GM18873 (cell line): Measurements from ENCODE around the gene TNS3.

Experiments used
- ATAC-seq: cut with Tn5 transposase; IDR thresholded peaks from one replicate; pipeline ENCODE4 v1.9.1; 2021; ENCODE audit warnings: mild to moderate bottlenecking, moderate library complexity, moderate number of reproducible peaks; ENCODE audit not compliant: unreplicated experiment, low FRiP score

TNS3 gene

GRCh38 chr7:47510192-47510591 lies 71.7 kb downstream of the TNS3 start:
- no peak for ATAC-seq

DNA sequence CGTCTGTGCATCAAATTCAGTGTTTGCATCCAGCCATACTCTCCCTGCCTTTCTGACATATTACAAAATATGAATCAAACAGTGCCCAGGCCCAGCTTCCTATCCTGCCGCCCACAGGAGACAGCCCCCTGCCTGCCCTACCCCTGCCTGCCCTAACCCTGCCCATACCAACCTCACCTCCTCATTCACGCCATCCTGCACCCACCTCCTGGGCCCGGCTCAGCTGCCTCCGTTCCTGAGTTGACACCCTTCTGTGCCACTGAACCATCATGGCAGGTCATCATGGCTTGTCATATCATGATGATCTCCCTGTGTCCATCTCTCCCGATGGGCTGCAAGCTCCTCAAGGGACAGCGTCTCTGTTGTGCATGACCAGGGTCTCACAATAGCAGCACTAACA lies 72.3 kb downstream of the TNS3 start:
- no peak for ATAC-seq

GRCh38 chr7:47508389-47509380 lies 73.2 kb downstream of the TNS3 start:
- no peak for ATAC-seq

GRCh38 chr7:47507522-47507921 lies 74.4 kb downstream of the TNS3 start:
- ATAC-seq, result no peak

DNA sequence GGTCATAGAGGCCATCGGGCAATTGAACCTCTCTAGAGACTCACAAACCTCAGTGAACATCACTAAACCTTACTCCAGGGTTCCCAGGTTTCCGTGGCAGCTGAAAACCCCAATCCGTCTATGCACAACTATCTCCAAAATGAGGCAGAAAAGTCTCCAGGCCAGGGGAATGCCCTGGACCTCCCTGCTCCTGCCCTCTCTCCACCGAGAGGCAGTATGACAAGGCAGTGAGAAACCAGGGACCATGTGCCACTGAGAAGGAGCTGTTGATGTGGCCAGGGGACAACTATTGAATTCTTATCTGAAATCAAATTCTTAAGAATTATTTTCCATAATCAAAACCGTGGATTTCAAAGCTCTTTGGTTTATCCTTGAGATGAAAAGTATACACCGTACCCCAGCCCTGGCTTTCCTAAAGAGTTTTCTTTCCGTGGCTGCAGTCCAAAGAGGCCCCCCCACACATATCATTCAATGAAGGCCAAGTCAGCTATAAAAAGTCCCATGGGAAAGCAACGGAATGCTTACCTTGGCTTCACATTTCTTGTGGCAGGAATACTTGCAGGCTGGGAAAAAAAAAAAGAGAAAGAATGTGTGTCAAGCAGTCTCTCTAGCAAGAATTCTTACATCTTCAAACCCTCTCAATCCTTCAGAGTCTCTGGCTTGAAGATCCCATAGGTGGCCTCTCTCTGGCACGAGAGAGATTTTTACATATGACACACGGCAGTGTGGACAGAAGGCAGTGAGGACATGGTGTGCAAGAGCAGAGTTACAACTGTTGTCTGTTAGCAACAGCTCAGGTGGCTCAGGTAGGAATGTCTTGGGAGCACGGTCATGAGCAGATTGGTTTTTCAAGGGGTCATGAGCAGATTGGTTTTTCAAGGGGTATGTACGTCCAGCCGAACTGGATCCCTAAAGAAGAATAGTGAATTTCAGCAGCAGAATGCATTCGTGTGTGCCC lies 75.2 kb downstream of the TNS3 start:
- no peak for ATAC-seq

DNA sequence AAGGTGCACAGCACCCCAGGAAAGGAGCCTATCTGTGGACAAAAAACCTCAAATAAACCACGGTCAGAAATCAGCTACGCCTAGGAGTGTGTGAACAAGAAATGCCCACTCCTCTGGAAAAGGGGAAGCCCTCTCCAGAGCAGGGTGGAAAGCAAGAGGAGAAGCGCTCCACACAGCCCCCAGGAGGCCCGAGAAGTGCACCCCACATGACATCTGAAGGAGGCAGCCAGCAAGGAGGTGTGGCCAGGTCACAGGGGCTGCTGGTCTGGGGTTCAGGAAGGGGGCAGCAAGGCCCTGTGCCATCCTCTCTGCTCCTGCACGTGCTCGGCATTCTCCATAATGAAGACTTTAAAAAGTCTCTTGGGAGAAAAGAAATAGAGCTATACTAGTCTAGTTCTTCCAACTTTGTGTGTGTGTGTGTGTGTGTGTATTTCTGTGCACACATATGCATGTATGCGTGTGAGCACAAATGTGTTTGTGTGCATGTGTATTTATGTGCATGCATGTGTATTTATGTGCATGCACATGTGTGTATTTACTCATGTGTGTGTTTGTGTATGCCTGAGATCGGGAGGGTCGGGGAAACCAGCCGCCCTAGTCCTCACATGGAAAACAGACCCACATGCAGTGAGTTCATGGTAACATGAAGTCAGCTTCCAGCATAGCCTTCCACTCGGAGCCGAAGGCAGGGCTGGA lies 76.5 kb downstream of the TNS3 start:
- ATAC-seq, result no peak

DNA sequence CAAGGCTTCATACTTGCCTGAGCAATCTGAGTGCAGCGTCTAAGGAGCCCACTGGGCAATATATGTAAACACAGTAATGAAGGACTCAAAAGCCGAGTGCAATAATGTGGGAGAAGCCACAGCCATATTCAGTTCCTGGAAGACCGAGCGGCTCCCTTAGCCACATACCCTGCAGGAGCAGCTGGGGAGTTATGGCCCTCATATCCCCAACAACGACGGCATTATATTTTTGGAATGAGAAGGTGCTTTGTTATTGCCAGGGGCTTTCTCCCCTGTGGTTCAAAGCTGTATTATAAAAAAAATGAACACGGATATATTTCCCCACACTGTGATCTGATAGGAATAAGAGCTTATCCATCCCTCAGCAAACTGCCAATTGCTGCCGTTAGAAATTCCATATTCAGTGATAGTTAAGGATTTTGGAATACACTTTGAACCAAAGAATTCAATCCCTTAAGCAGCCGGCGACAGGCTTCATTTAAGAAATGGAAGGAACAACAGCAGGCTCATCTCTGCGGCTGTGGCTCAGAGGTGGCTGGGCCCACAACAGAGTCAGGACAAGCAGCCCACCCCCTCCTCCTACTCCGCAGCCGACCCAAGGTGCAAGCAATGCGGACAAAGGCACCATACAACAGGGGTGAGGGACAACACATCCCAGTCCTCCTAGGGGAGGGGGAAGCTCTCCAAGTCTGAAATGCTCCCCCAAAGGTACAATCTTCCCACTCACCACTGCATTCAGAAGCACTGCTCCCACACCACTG lies 77.2 kb downstream of the TNS3 start:
- ATAC-seq, result no peak

GRCh38 chr7:47503281-47503680 lies 78.6 kb downstream of the TNS3 start:
- no peak for ATAC-seq

DNA sequence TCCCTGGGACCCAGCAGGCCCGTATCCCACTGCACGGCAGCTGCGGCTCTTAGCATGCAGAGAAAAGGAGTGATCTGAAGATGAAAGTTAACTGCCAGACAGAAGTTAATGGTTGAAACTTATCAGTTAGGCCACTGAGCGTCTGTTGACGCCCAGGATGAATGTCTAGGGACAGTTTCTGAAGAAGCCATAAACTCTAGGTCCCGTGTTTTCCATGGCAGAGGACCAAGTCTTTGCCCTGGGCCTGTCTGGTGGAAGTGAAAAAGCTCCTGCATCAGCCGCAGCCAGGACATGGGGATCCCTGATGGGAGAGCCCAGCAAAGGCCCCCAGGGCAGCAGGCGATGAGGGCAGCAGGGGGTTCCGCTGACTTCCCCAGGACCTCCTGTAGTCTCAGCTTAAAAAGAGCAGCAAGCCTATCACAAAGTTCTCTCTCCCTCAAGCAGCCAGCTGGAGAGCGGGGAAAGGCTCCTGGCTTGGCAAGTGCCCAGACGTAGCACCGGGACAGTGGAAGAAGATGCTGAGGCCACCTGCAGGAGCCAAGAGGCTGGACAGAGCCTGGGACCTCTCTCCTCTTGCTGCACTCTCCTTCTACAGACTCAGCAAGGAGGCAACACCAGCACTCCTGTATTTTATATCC lies 79.6 kb downstream of the TNS3 start:
- no peak for ATAC-seq

- ATAC-seq, result no peak
Observed at GRCh38 chr7:47501406-47501805, 80.5 kb downstream of the TNS3 start.

DNA sequence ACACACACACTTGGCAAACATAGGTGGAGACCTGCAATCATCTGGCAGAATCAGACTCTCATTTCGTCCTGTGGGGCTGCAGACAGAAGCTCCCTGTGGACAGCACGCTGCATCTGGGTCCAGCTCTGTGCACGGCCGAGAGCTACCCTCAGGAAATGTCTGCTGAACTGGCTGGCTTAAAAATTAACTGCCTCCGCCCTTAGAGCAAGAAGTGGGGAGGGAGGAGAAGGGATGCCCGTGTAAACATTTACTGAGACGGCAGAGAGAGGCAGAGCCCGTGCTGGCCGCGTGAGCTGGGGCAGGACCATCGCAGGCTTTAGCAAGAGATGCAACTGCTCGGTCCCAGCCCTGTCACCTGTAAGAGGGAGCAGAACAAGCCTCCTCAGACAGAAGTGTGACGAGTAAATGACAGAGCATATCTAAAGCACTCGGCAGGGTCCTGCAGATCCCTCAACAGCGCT lies 81.8 kb downstream of the TNS3 start:
- no peak for ATAC-seq

DNA sequence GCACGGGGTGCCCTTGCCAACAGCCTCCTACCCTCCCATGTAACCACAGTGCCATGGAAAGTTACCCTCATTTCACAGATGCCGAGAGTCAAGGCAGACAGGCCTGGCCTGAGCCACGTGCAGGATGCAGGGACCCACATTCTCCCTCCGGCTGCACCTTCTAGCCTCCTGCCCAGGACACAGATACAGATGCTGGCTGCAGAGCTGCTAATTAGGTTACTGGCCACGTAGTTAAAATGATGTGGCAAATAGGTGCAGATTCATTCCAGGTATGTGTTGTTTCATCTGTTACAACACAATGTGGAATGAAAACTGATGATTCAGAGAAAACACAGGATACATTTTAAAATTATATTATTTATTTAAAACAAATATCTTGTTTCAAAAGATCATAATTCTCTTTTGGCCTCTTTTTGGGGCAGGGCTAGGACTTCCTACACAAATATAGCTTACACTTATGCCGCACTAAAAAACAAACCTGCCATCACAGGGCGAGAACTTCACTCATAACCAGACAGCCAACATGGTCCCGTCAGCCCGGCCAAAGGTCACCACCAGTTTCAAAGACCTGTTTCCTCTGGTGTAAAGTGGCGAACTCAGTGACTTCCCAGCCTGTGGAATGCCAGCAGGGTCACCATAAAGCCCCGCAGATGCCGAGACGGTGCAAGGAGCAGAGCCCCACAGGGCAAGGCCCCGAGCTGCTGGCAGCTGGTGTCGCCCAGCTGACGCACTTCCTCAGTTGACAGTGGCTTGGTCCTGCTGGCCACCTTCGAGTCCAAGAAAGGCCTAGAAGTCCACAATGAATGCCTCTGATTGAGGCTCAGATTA lies 83.5 kb downstream of the TNS3 start:
- no peak for ATAC-seq

- ATAC-seq, result peak; percentile 98
Observed at GRCh38 chr7:47497367-47498096, 84.4 kb downstream of the TNS3 start.

GRCh38 chr7:47496666-47497065 lies 85.2 kb downstream of the TNS3 start:
- no peak for ATAC-seq

- no peak for ATAC-seq
Observed at GRCh38 chr7:47496056-47496665, 85.8 kb downstream of the TNS3 start.

DNA sequence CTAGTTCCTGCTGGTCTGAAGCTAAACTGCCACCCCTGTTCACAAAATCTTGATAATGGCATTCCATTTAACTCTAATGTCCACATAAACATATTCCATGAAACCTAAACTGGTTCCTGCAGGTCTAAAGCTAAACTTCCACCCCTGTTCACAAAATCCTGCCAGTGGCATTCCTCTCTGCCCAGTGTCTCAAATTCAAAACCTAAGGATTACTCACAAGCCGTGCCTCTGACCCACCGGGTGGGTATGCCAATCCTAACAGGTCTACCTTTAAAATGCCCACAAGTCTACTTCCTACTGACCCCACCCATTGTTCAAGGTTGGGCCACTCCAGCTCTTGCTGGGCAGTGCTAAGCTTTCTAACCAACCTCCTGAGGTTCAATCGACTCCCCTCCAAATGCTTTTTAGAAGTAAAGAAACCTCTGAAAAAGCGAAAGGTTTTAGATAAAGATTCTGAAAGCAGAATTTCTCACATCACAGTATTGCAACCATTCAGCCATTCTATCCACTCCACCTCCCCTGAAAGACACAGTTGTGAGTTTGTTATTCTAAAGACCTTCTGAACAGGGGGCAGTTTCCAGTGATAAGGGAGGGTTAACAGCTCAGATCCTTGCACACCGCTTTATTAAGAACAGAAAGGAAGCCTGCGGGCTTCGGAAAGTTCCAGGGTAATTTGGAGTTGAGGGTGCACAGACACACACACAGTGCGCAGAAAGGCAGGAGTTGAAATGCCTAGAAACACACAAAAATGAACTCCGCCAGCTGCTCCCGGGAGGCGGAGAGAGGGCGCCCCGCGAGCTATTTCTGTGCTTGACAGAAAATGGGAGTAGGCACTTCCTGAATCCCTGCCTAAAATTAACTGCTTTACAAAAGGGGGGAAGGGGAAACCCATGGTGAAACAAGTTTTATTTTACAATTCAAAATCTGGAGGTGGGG lies 87.7 kb downstream of the TNS3 start:
- ATAC-seq, result no peak
